CD4-positive, alpha-beta T cell (primary cell): ENCODE results near the gene MROH8. TPM values are rescaled to one million over a fixed set of nuclear protein-coding genes. Genes with fewer than 3 reads are reported as not detected.
"Not testable (repeated sequence)": the region's sequence is repeated elsewhere in the genome, so short reads cannot be mapped to it uniquely, and the experiment has no call there.

ENCODE experiments used
- ATAC-seq: fragments of 200-7000 bp; cut with Tn5 transposase; one replicate; pipeline ENCODE4 v1.10.0; 2022; ENCODE audit warnings: mild to moderate bottlenecking; ENCODE audit not compliant: poor library complexity
- CTCF ChIA-PET: fragments of 350-600 bp; sonication (Branson Sonifier 250); formaldehyde crosslinking; loops from one replicate; lab custom pipeline; 2021; ENCODE audit warnings: antibody characterized with exemption, inconsistent platforms; lab: Charles Lee
- POLR2A ChIA-PET: fragments of 350-600 bp; sonication (Branson Sonifier 250); formaldehyde crosslinking; loops from one replicate; lab custom pipeline; 2021; ENCODE audit warnings: antibody characterized with exemption, inconsistent platforms; lab: Charles Lee
- DNase-seq, 14 experiments: peaks; one replicate each; pipeline ENCODE4 v3.0.0-alpha.2; 2013 to 2020; ENCODE audit warnings: mixed read lengths in 2 of 14
- H3K27ac ChIP-seq, 2 donors: one replicate each; pipeline versions ENCODE4 v1.5.1 to v1.7.0; 2013; ENCODE audit warnings: low read length in 2 of 2, low read depth in 1 of 2, mild to moderate bottlenecking in 1 of 2
- H3K27me3 ChIP-seq, 2 experiments: 1 replicate in 1 of 2; 2 replicates in 1 of 2; pipeline versions ENCODE4 v1.6.1 to v1.7.0; 2013; ENCODE audit warnings: low read length in 2 of 2, control low read depth in 1 of 2, mild to moderate bottlenecking in 1 of 2, moderate library complexity in 1 of 2; ENCODE audit not compliant: insufficient read depth in 2 of 2, control insufficient read depth in 1 of 2
- H3K36me3 ChIP-seq: one replicate; pipeline ENCODE4 v1.6.1; 2013; ENCODE audit warnings: low read length, control low read depth; ENCODE audit not compliant: insufficient read depth
- H3K4me1 ChIP-seq: one replicate; pipeline ENCODE4 v1.6.1; 2013; ENCODE audit warnings: low read length, control low read depth; ENCODE audit not compliant: insufficient read depth
- H3K4me3 ChIP-seq: one replicate; pipeline ENCODE4 v1.5.1; 2013; ENCODE audit warnings: mild to moderate bottlenecking, low read length, moderate library complexity
- H3K9me3 ChIP-seq, 2 experiments: 1 replicate in 1 of 2; 2 replicates in 1 of 2; pipeline versions ENCODE4 v1.6.1 to v1.7.0; 2013; ENCODE audit warnings: low read length in 2 of 2, mild to moderate bottlenecking in 2 of 2, control low read depth in 1 of 2, moderate library complexity in 1 of 2; ENCODE audit not compliant: control insufficient read depth in 1 of 2, insufficient read depth in 1 of 2
- H3K27ac Mint-ChIP-seq: one replicate; pipeline ENCODE4 v1.8.0; 2020; ENCODE audit warnings: mixed read lengths
- H3K27me3 Mint-ChIP-seq: one replicate; pipeline ENCODE4 v1.8.0; 2021; ENCODE audit warnings: mixed read lengths
- H3K36me3 Mint-ChIP-seq: one replicate; pipeline ENCODE4 v1.8.0; 2021; ENCODE audit warnings: low read depth, mixed read lengths
- H3K4me1 Mint-ChIP-seq: one replicate; pipeline ENCODE4 v1.8.0; 2021; ENCODE audit warnings: low read depth, mixed read lengths
- H3K4me3 Mint-ChIP-seq: one replicate; pipeline ENCODE4 v1.8.0; 2020; ENCODE audit warnings: mild to moderate bottlenecking, mixed read lengths
- H3K9me3 Mint-ChIP-seq: one replicate; pipeline ENCODE4 v1.8.0; 2020; ENCODE audit warnings: mixed read lengths
- CTCF ChIP-seq: fragments of 200-600 bp; IDR thresholded peaks from one replicate; pipeline ENCODE4 v1.8.0; 2022; ENCODE audit warnings: antibody characterized with exemption, mild to moderate bottlenecking
- intact Hi-C, 2 experiments: fragments of 100-400 bp; cut with DNase I in 1 of 2; cut with micrococcal nuclease in 1 of 2; formaldehyde crosslinking; loops; one replicate each; pipeline versions ENCODE4 v1.15.1 to v1.9.0; 2023 to 2025; cut with DNase I, micrococcal nuclease
- total RNA-seq, 174 experiments: library from RNA in 2 of 174; stranded (reverse) in 2 of 174; gene quantifications; one replicate each; pipeline ENCODE4 v1.2.3 and lab custom pipeline; 2021 to 2026

MROH8 gene
- total RNA-seq, 2 experiments from 2014 or later, result 1.1 to 1.2 TPM

GRCh38 chr20:37151529-37151928 lies 27.8 kb downstream of the MROH8 start:
- H3K4me3 Mint-ChIP-seq, result no peak overlapping the region
- H3K27ac ChIP-seq, result no peak overlapping the region
- ChIA-PET POLR2A (interaction anchor here (0.6 kb wide), 1 partner anchor 185 kb away, joined by 3 read pairs; no protein-coding TSS in a partner anchor), CTCF (no interaction called here)
- no peaks in the 10 kb centered on the region for H3K27me3 ChIP-seq
- DNase-seq, result no peak
- no peak overlapping the region for H3K27ac Mint-ChIP-seq
- no peak overlapping the region for H3K4me3 ChIP-seq
- no peaks in the 10 kb centered on the region for H3K4me1 Mint-ChIP-seq
- H3K4me1 ChIP-seq, result no peaks in the 10 kb centered on the region
- no peaks in the 10 kb centered on the region for H3K36me3 ChIP-seq
- peaks cover 0 to 4% of the 10 kb centered on the region in 2 experiments for H3K9me3 ChIP-seq
- intact Hi-C loops, result no loop called here
- no peaks in the 10 kb centered on the region for H3K9me3 Mint-ChIP-seq
- H3K36me3 Mint-ChIP-seq, result no peaks in the 10 kb centered on the region
- H3K27me3 Mint-ChIP-seq, result no peaks in the 10 kb centered on the region
- ATAC-seq, result no peak
- no peak for TF ChIP-seq CTCF

GRCh38 chr20:37150864-37151263 lies 28.5 kb downstream of the MROH8 start:
- H3K36me3 ChIP-seq, H3K27ac Mint-ChIP-seq, H3K27me3 ChIP-seq, H3K9me3 ChIP-seq, H3K9me3 Mint-ChIP-seq, H3K4me1 ChIP-seq, H3K4me3 Mint-ChIP-seq, CTCF ChIA-PET, POLR2A ChIA-PET, H3K27me3 Mint-ChIP-seq, H3K36me3 Mint-ChIP-seq, DNase-seq, H3K4me1 Mint-ChIP-seq, intact Hi-C loops, H3K27ac ChIP-seq, H3K4me3 ChIP-seq, ATAC-seq: not testable (repeated sequence)

- CTCF ChIA-PET, result interaction anchor here (0.6 kb wide), 1 partner anchor 1746 kb away, joined by 3 read pairs; no protein-coding TSS in a partner anchor
Observed at GRCh38 chr20:37147250-37147649, 32.1 kb downstream of the MROH8 start.

More at GRCh38 chr20:37147250-37147649, 32.1 kb downstream of the MROH8 start:
- DNase-seq (no peak), ATAC-seq (no peak)
- no peaks in the 10 kb centered on the region for H3K27me3 ChIP-seq
- TF ChIP-seq CTCF, result no peak
- no peaks in the 10 kb centered on the region for H3K9me3 Mint-ChIP-seq
- no peaks in the 10 kb centered on the region for H3K27me3 Mint-ChIP-seq
- POLR2A ChIA-PET, result no interaction called here
- no peak overlapping the region for H3K27ac ChIP-seq
- H3K4me1 ChIP-seq, result no peaks in the 10 kb centered on the region
- H3K4me3 Mint-ChIP-seq, result no peak overlapping the region
- intact Hi-C loops, result no loop called here
- H3K4me1 Mint-ChIP-seq, result no peaks in the 10 kb centered on the region
- peaks cover 0 to 4% of the 10 kb centered on the region in 2 experiments for H3K9me3 ChIP-seq
- no peak overlapping the region for H3K4me3 ChIP-seq
- H3K27ac Mint-ChIP-seq, result no peak overlapping the region
- H3K36me3 Mint-ChIP-seq, result no peaks in the 10 kb centered on the region
- H3K36me3 ChIP-seq, result no peaks in the 10 kb centered on the region
